Sigmoid colon (tissue), 4 donors: Measurements from ENCODE around the gene MET.

Source experiments
- CTCF ChIP-seq, 4 experiments: fragments of 450-650 bp in 3 of 4; fragments of 200-600 bp in 1 of 4; IDR thresholded peaks; one replicate each; pipeline ENCODE4 v1.5.1; 2016 to 2019; ENCODE audit warnings: antibody characterized with exemption in 4 of 4, mild to moderate bottlenecking in 3 of 4, moderate library complexity in 2 of 4
- EP300 ChIP-seq, 4 donors: sonication (generic); formaldehyde crosslinking; IDR thresholded peaks; one replicate each; pipeline ENCODE4 v1.6.1; 2017; ENCODE audit warnings: antibody characterized with exemption in 4 of 4
- POLR2A ChIP-seq, 2 donors: fragments of 450-650 bp; IDR thresholded peaks; one replicate each; pipeline ENCODE4 v1.6.1; 2016; ENCODE audit warnings: antibody characterized with exemption in 2 of 2, mild to moderate bottlenecking in 2 of 2, moderate library complexity in 2 of 2

GRCh38 chr7:116670409-116671015, 1.5 kb upstream of the MET start:
- no peak for TF ChIP-seq CTCF (IDR thresholded peaks at IDR 0.05)
- no peak for TF ChIP-seq POLR2A (IDR thresholded peaks at IDR 0.05)
- TF ChIP-seq EP300 (IDR thresholded peaks at IDR 0.05): no peak
